HEK293 (cell line): Measurements from ENCODE around the gene FERMT2.

Experiments used
- KLF10 ChIP-seq: fragments of 450-650 bp; IDR thresholded peaks from 2 replicates; pipeline ENCODE4 v1.5.1; 2018; ENCODE audit warnings: missing biosample characterization, mild to moderate bottlenecking, missing genetic modification characterization
- PATZ1 ChIP-seq: fragments of 450-650 bp; formaldehyde crosslinking; IDR thresholded peaks from 2 replicates; pipeline ENCODE4 v1.5.1; 2016; ENCODE audit warnings: missing biosample characterization, missing genetic modification characterization
- REPIN1 ChIP-seq: fragments of 450-650 bp; formaldehyde crosslinking; IDR thresholded peaks from 2 replicates; pipeline ENCODE4 v1.5.1; 2017; ENCODE audit warnings: missing biosample characterization, missing genetic modification characterization, low read depth
- REST ChIP-seq: fragments of 450-650 bp; formaldehyde crosslinking; IDR thresholded peaks from 2 replicates; pipeline ENCODE4 v1.5.1; 2016; ENCODE audit warnings: missing biosample characterization, missing genetic modification characterization
- SCRT2 ChIP-seq: fragments of 450-650 bp; formaldehyde crosslinking; IDR thresholded peaks from 2 replicates; pipeline ENCODE4 v1.5.1; 2016; ENCODE audit warnings: missing biosample characterization, missing genetic modification characterization
- ZBTB1 ChIP-seq: fragments of 450-650 bp; formaldehyde crosslinking; IDR thresholded peaks from 2 replicates; pipeline ENCODE4 v1.5.1; 2016; ENCODE audit warnings: missing biosample characterization, missing genetic modification characterization
- ZBTB26 ChIP-seq: fragments of 450-650 bp; formaldehyde crosslinking; optimal IDR thresholded peaks from 2 replicates; pipeline ENCODE3; 2016; ENCODE audit warnings: missing biosample characterization, mild to moderate bottlenecking, missing genetic modification characterization
- ZEB2 ChIP-seq: fragments of 450-650 bp; formaldehyde crosslinking; IDR thresholded peaks from 2 replicates; pipeline ENCODE4 v1.5.1; 2016; ENCODE audit warnings: missing biosample characterization, missing genetic modification characterization
- ZIC2 ChIP-seq: fragments of 450-650 bp; formaldehyde crosslinking; IDR thresholded peaks from 2 replicates; pipeline ENCODE4 v1.5.1; 2016; ENCODE audit warnings: missing biosample characterization, missing genetic modification characterization
- ZNF132 ChIP-seq: fragments of 450-650 bp; formaldehyde crosslinking; IDR thresholded peaks from 2 replicates; pipeline ENCODE4 v1.5.1; 2017; ENCODE audit warnings: missing biosample characterization, missing genetic modification characterization, borderline replicate concordance
- ZNF155 ChIP-seq: fragments of 450-650 bp; formaldehyde crosslinking; IDR thresholded peaks from 2 replicates; pipeline ENCODE4 v1.5.1; 2016; ENCODE audit warnings: missing biosample characterization, missing genetic modification characterization
- ZNF157 ChIP-seq: fragments of 450-650 bp; formaldehyde crosslinking; IDR thresholded peaks from 2 replicates; pipeline ENCODE4 v1.5.1; 2016; ENCODE audit warnings: missing biosample characterization, missing genetic modification characterization
- ZNF23 ChIP-seq: fragments of 450-650 bp; formaldehyde crosslinking; IDR thresholded peaks from 2 replicates; pipeline ENCODE4 v1.5.1; 2016; ENCODE audit warnings: missing biosample characterization, missing genetic modification characterization, borderline replicate concordance
- ZNF335 ChIP-seq: fragments of 450-650 bp; formaldehyde crosslinking; conservative IDR thresholded peaks from 2 replicates; pipeline ENCODE4 v1.5.1; 2016; ENCODE audit warnings: missing biosample characterization, missing genetic modification characterization
- ZNF341 ChIP-seq: fragments of 450-650 bp; formaldehyde crosslinking; IDR thresholded peaks from 2 replicates; pipeline ENCODE4; 2016; ENCODE audit warnings: low read depth, missing biosample characterization, missing genetic modification characterization
- ZNF426 ChIP-seq: fragments of 450-650 bp; formaldehyde crosslinking; IDR thresholded peaks from 2 replicates; pipeline ENCODE4 v1.5.1; 2017; ENCODE audit warnings: missing biosample characterization, missing genetic modification characterization, mild to moderate bottlenecking, inconsistent platforms, moderate library complexity
- ZNF596 ChIP-seq: fragments of 450-650 bp; IDR thresholded peaks from 2 replicates; pipeline ENCODE4 v1.5.0; 2018; ENCODE audit warnings: missing biosample characterization, mild to moderate bottlenecking, missing genetic modification characterization, moderate library complexity
- ZNF623 ChIP-seq: fragments of 450-650 bp; formaldehyde crosslinking; IDR thresholded peaks from 2 replicates; pipeline ENCODE4 v1.5.1; 2016; ENCODE audit warnings: missing biosample characterization, missing genetic modification characterization
- ZNF776 ChIP-seq: fragments of 450-650 bp; formaldehyde crosslinking; IDR thresholded peaks from 2 replicates; pipeline ENCODE4 v1.5.0; 2017; ENCODE audit warnings: missing biosample characterization, missing genetic modification characterization, borderline replicate concordance
- ZNF843 ChIP-seq: fragments of 450-650 bp; formaldehyde crosslinking; IDR thresholded peaks from 2 replicates; pipeline ENCODE4 v1.5.1; 2016; ENCODE audit warnings: missing biosample characterization, missing genetic modification characterization
- ZSCAN30 ChIP-seq: fragments of 450-650 bp; IDR thresholded peaks from 2 replicates; pipeline ENCODE4 v1.5.1; 2018; ENCODE audit warnings: missing biosample characterization, mild to moderate bottlenecking, missing genetic modification characterization, moderate library complexity
- TF ChIP-seq, protein P1 (sequence below): fragments of 450-650 bp; formaldehyde crosslinking; IDR thresholded peaks from 2 replicates; pipeline ENCODE4 v1.5.1; 2017; ENCODE audit warnings: missing biosample characterization, missing genetic modification characterization
- TF ChIP-seq, protein P2 (sequence below): fragments of 450-650 bp; formaldehyde crosslinking; IDR thresholded peaks from 2 replicates; pipeline ENCODE4 v1.5.1; 2016; ENCODE audit warnings: missing biosample characterization, missing genetic modification characterization
- TF ChIP-seq, protein P3 (sequence below): IDR thresholded peaks from 2 replicates; pipeline ENCODE4 v1.6.1; 2011; ENCODE audit warnings: mild to moderate bottlenecking, low read depth, low read length, borderline replicate concordance

The FERMT2 gene

GRCh38 chr14:52950898-52951680, at the start of gene FERMT2 (continued):
- TF ChIP-seq, protein P1, sequence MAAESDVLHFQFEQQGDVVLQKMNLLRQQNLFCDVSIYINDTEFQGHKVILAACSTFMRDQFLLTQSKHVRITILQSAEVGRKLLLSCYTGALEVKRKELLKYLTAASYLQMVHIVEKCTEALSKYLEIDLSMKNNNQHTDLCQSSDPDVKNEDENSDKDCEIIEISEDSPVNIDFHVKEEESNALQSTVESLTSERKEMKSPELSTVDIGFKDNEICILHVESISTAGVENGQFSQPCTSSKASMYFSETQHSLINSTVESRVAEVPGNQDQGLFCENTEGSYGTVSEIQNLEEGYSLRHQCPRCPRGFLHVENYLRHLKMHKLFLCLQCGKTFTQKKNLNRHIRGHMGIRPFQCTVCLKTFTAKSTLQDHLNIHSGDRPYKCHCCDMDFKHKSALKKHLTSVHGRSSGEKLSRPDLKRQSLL (tag by site-specific recombination): peak; percentile 16
- TF ChIP-seq REPIN1: no peak
- TF ChIP-seq ZNF335 (tag by site-specific recombination): peak; percentile 67; the same call in 1 of the 2 replicates
- TF ChIP-seq ZNF843: 0 out of 2 replicates have a peak, but pooled peaks have one; percentile 14
- TF ChIP-seq SCRT2 (tag by site-specific recombination): no peak
- TF ChIP-seq PATZ1 (tag by site-specific recombination): peak; percentile 71; the same call in 1 of the 2 replicates
- peak; percentile 76 for TF ChIP-seq ZBTB26 (tag by site-specific recombination)
- no peak; the same call in 1 of the 2 replicates for TF ChIP-seq ZNF341
- TF ChIP-seq ZBTB1 (tag by site-specific recombination): no peak
- TF ChIP-seq ZNF155 (tag by site-specific recombination): no peak
- no peak for TF ChIP-seq ZNF596 (tag by site-specific recombination)
- TF ChIP-seq ZNF623 (tag by site-specific recombination): no peak
- no peak for TF ChIP-seq ZNF157 (tag by site-specific recombination)
- TF ChIP-seq, protein P2, sequence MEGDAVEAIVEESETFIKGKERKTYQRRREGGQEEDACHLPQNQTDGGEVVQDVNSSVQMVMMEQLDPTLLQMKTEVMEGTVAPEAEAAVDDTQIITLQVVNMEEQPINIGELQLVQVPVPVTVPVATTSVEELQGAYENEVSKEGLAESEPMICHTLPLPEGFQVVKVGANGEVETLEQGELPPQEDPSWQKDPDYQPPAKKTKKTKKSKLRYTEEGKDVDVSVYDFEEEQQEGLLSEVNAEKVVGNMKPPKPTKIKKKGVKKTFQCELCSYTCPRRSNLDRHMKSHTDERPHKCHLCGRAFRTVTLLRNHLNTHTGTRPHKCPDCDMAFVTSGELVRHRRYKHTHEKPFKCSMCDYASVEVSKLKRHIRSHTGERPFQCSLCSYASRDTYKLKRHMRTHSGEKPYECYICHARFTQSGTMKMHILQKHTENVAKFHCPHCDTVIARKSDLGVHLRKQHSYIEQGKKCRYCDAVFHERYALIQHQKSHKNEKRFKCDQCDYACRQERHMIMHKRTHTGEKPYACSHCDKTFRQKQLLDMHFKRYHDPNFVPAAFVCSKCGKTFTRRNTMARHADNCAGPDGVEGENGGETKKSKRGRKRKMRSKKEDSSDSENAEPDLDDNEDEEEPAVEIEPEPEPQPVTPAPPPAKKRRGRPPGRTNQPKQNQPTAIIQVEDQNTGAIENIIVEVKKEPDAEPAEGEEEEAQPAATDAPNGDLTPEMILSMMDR (tag by site-specific recombination): peak; percentile 39
- no peak for TF ChIP-seq ZNF132 (tag by site-specific recombination)
- peak; percentile 14; the same call in 1 of the 2 replicates for TF ChIP-seq REST
- TF ChIP-seq ZNF23 (tag by site-specific recombination): no peak
- peak; percentile 33; the same call in 1 of the 2 replicates for TF ChIP-seq ZSCAN30 (tag by site-specific recombination)
- no peak for TF ChIP-seq ZNF776
- peak; percentile 66 for TF ChIP-seq ZIC2 (tag by site-specific recombination)
- no peak for TF ChIP-seq ZNF426 (tag by site-specific recombination)
- peak; percentile 73; the same call in 1 of the 2 replicates for TF ChIP-seq KLF10 (tag by site-specific recombination)
- TF ChIP-seq, protein P3, sequence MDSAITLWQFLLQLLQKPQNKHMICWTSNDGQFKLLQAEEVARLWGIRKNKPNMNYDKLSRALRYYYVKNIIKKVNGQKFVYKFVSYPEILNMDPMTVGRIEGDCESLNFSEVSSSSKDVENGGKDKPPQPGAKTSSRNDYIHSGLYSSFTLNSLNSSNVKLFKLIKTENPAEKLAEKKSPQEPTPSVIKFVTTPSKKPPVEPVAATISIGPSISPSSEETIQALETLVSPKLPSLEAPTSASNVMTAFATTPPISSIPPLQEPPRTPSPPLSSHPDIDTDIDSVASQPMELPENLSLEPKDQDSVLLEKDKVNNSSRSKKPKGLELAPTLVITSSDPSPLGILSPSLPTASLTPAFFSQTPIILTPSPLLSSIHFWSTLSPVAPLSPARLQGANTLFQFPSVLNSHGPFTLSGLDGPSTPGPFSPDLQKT: no peak
- TF ChIP-seq ZEB2: 0 out of 2 replicates have a peak, but pooled peaks have one; percentile 26
